Neutrophil (primary cell): ENCODE data around the gene SYTL1.

ENCODE experiments used
- H3K27ac ChIP-seq: fragments of 200-600 bp; sonication (generic); 2 replicates; pipeline ENCODE4 v1.5.1; 2016; ENCODE audit warnings: mild to moderate bottlenecking, moderate library complexity
- H3K27me3 ChIP-seq: fragments of 200-600 bp; sonication (generic); 2 replicates; pipeline ENCODE4 v1.6.0; 2016; ENCODE audit warnings: mild to moderate bottlenecking
- H3K36me3 ChIP-seq: fragments of 200-600 bp; sonication (generic); 2 replicates; pipeline ENCODE4 v1.5.1; 2017
- H3K4me1 ChIP-seq, 2 experiments: fragments of 200-600 bp in 1 of 2; sonication (generic) in 1 of 2; 1 replicate in 1 of 2; 2 replicates in 1 of 2; pipeline versions ENCODE4 v1.5.1 to v1.6.1; 2013 to 2016; ENCODE audit warnings: low read depth in 1 of 2, low read length in 1 of 2, mild to moderate bottlenecking in 1 of 2, moderate library complexity in 1 of 2; ENCODE audit not compliant: control insufficient read depth in 1 of 2, insufficient read depth in 1 of 2
- H3K4me3 ChIP-seq, 2 experiments: fragments of 200-600 bp in 1 of 2; sonication (generic) in 1 of 2; 1 replicate in 1 of 2; 2 replicates in 1 of 2; pipeline ENCODE4 v1.5.1; 2013 to 2016; ENCODE audit warnings: low read depth in 1 of 2, low read length in 1 of 2, mild to moderate bottlenecking in 1 of 2, moderate library complexity in 1 of 2
- H3K9me3 ChIP-seq: fragments of 200-600 bp; sonication (generic); 2 replicates; pipeline ENCODE4 v1.5.1; 2016
- TF ChIP-seq, protein P1 (sequence below): fragments of 200-600 bp; sonication (generic); IDR thresholded peaks from 2 replicates; pipeline ENCODE4 v1.5.1; 2016; ENCODE audit warnings: antibody characterized with exemption

The SYTL1 gene

DNA sequence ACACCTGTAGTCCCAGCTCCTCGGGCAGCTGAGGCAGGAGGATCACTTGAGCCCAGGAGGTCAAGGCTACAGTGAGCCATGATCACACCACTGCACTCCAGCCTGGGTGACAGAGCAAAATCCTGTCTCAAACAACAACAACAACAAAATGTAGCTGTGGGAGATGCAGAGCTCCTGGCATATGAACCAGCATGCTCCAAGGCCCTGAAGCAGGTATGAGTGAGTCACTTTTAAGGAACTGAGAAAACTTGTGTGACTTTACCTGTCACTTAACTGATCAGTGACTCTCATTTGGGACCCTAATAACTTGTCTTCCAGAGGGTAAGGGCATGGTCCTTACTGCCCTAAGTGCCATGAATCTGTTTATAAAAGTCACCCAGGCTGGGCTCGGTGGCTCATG lies 39.2 kb upstream of the SYTL1 start:
- Histone ChIP-seq H3K4me3 (no peak overlapping the region), H3K9me3 (no peaks in the 10 kb centered on the region), H3K36me3 (peaks cover 100% of the 10 kb centered on the region), H3K27ac (no peak overlapping the region), H3K4me1 (peaks cover 0 to 4% of the 10 kb centered on the region in 2 experiments), H3K27me3 (no peaks in the 10 kb centered on the region)
- TF ChIP-seq, protein P1, sequence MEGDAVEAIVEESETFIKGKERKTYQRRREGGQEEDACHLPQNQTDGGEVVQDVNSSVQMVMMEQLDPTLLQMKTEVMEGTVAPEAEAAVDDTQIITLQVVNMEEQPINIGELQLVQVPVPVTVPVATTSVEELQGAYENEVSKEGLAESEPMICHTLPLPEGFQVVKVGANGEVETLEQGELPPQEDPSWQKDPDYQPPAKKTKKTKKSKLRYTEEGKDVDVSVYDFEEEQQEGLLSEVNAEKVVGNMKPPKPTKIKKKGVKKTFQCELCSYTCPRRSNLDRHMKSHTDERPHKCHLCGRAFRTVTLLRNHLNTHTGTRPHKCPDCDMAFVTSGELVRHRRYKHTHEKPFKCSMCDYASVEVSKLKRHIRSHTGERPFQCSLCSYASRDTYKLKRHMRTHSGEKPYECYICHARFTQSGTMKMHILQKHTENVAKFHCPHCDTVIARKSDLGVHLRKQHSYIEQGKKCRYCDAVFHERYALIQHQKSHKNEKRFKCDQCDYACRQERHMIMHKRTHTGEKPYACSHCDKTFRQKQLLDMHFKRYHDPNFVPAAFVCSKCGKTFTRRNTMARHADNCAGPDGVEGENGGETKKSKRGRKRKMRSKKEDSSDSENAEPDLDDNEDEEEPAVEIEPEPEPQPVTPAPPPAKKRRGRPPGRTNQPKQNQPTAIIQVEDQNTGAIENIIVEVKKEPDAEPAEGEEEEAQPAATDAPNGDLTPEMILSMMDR, result no peak

DNA sequence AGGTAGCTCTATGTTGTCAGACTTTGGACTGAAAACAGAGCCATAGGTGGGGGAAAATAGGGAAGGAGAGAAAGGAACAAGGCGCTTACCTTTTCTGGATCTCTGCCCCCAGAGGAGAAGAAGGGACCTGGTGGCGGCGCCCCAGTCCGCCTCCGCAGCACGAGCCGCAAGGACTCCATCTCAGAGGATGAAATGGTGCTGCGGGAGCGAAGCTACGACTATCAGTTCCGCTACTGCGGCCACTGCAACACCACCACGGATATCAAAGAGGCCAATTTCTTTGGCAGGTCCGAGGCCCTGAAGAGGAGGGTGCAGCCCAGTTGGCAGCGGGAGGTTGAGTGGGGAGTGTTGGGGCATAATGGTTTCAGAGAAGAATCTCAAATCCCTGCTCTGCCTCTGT lies 38.3 kb upstream of the SYTL1 start:
- Histone ChIP-seq H3K36me3 (peaks cover 99% of the 10 kb centered on the region), H3K27me3 (no peaks in the 10 kb centered on the region), H3K4me1 (peaks cover 0 to 4% of the 10 kb centered on the region in 2 experiments), H3K27ac (no peak overlapping the region), H3K4me3 (no peak overlapping the region), H3K9me3 (no peaks in the 10 kb centered on the region)
- TF ChIP-seq, protein P1, result no peak

- no peaks in the 10 kb centered on the region for H3K4me1 ChIP-seq
- no peaks in the 10 kb centered on the region for H3K9me3 ChIP-seq
- no peak overlapping the region for H3K27ac ChIP-seq
- H3K36me3 ChIP-seq, result peaks cover 88% of the 10 kb centered on the region
- no peaks in the 10 kb centered on the region for H3K27me3 ChIP-seq
- no peak overlapping the region for H3K4me3 ChIP-seq
- TF ChIP-seq, protein P1, result no peak
These were observed 35.8 kb upstream of the SYTL1 start for GRCh38 chr1:27306071-27306470.

GRCh38 chr1:27306892-27307761 lies 34.7 kb upstream of the SYTL1 start:
- Histone ChIP-seq H3K27ac (no peak overlapping the region), H3K4me3 (no peak overlapping the region), H3K4me1 (no peaks in the 10 kb centered on the region), H3K36me3 (peaks cover 86% of the 10 kb centered on the region), H3K9me3 (no peaks in the 10 kb centered on the region), H3K27me3 (no peaks in the 10 kb centered on the region)
- TF ChIP-seq, protein P1, result no peak

DNA sequence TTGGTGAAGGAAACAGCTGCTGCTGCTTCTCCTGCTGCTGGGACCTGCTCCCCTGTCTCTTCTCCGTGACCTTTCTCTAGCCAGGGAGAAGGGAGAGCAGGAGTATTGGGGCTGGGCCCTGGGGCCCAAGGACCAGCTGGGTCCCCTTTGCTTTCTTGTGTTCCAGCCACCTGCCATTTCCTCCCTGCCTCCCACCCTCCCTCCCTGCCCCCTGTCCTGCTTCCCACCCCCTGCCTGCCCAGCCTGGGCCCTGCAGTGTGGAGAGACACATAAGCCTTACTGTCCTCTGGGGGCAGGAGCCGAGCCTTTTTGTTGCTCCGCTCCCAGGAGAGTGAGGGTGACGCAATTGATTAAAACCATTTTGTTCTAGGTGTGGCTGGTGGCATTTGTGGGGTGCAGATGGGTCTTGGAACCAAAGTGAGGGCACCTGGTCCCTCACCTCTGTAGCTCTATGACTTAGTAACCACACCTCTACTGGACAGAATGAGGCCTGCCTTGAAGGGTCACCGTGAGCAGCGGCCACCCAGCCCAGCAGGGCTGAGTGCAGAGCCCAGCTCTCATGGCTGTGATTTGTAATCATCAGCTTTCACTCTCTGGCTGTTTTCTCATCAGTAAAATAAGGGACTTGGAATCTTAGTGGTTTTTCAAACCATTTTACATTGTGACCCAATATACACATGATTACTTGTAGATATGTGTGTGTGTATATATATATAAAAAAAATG lies 33.8 kb upstream of the SYTL1 start:
- TF ChIP-seq, protein P1, result no peak
- H3K36me3 ChIP-seq, result peaks cover 77% of the 10 kb centered on the region
- no peaks in the 10 kb centered on the region for H3K4me1 ChIP-seq
- H3K27ac ChIP-seq, result peak overlapping the region; percentile 16
- no peaks in the 10 kb centered on the region for H3K27me3 ChIP-seq
- H3K4me3 ChIP-seq, result no peak overlapping the region
- no peaks in the 10 kb centered on the region for H3K9me3 ChIP-seq
